DOHH2 (cell line): Measurements from ENCODE around the gene STON2.

Experiments used
- H3F3A ChIP-seq: fragments of 200-600 bp; sonication (generic), shearing (Covaris generic); 2 replicates; pipeline ENCODE4 v1.6.0; 2016; ENCODE audit warnings: antibody characterized with exemption, mild to moderate bottlenecking; ENCODE audit not compliant: control insufficient read depth, insufficient read depth
- H3K27ac ChIP-seq: fragments of 200-600 bp; sonication (generic); 2 replicates; pipeline ENCODE4 v1.5.1; 2014; ENCODE audit warnings: low read depth, mild to moderate bottlenecking, low read length, moderate library complexity
- H3K27me3 ChIP-seq: fragments of 200-600 bp; sonication (generic); 2 replicates; pipeline ENCODE4 v1.6.1; 2014; ENCODE audit warnings: mild to moderate bottlenecking, low read length, mixed read lengths; ENCODE audit not compliant: control insufficient read depth
- H3K36me3 ChIP-seq: fragments of 200-600 bp; sonication (generic); 2 replicates; pipeline ENCODE4 v1.6.1; 2014; ENCODE audit warnings: mild to moderate bottlenecking, low read length, moderate library complexity, mixed read lengths; ENCODE audit not compliant: control insufficient read depth
- H3K4me1 ChIP-seq: fragments of 200-600 bp; sonication (generic); 2 replicates; pipeline ENCODE4 v1.6.1; 2014; ENCODE audit warnings: mild to moderate bottlenecking, low read length, mixed read lengths; ENCODE audit not compliant: control insufficient read depth
- H3K4me2 ChIP-seq: fragments of 200-600 bp; sonication (generic); 2 replicates; pipeline ENCODE4 v1.6.0; 2014; ENCODE audit warnings: mild to moderate bottlenecking, low read length, moderate library complexity
- H3K4me3 ChIP-seq: fragments of 200-600 bp; sonication (generic); 2 replicates; pipeline ENCODE4 v1.5.1; 2014; ENCODE audit warnings: mild to moderate bottlenecking, low read length, mixed read lengths
- H3K79me2 ChIP-seq: fragments of 200-600 bp; sonication (generic); 2 replicates; pipeline ENCODE4 v1.6.1; 2014; ENCODE audit warnings: mild to moderate bottlenecking, low read length, mixed read lengths; ENCODE audit not compliant: control insufficient read depth
- H3K9me2 ChIP-seq: fragments of 200-600 bp; sonication (generic); replicated peaks from 2 replicates; pipeline ENCODE4 v1.6.1; 2014; ENCODE audit warnings: mild to moderate bottlenecking, low read length, mixed read lengths; ENCODE audit not compliant: control insufficient read depth
- H3K9me3 ChIP-seq: fragments of 200-600 bp; sonication (generic); 2 replicates; pipeline ENCODE4 v1.6.1; 2014; ENCODE audit warnings: antibody characterized with exemption, low read length, mixed read lengths; ENCODE audit not compliant: control insufficient read depth, insufficient read depth
- H4K20me1 ChIP-seq: fragments of 200-600 bp; sonication (generic); 2 replicates; pipeline ENCODE4 v1.6.0; 2014; ENCODE audit warnings: low read depth, mild to moderate bottlenecking, antibody characterized with exemption, low read length, moderate library complexity; ENCODE audit not compliant: control insufficient read depth, insufficient read depth
- CTCF ChIP-seq: fragments of 200-600 bp; sonication (generic); IDR thresholded peaks from one replicate; pipeline ENCODE4 v1.5.1; 2014; ENCODE audit warnings: antibody characterized with exemption, mild to moderate bottlenecking, low read depth, low read length; ENCODE audit not compliant: poor library complexity, severe bottlenecking
- EZH2phosphoT487 ChIP-seq: fragments of 200-600 bp; sonication (generic); IDR thresholded peaks from 2 replicates; pipeline ENCODE4 v1.6.1; 2017; ENCODE audit warnings: borderline replicate concordance, mild to moderate bottlenecking, antibody characterized with exemption, low read length, moderate library complexity, mixed read lengths

Gene STON2

GRCh38 chr14:81330619-81331122, 69.5 kb downstream of the STON2 start:
- H3K27ac ChIP-seq, result no peak overlapping the region
- H3K4me1 ChIP-seq, result no peaks in the 10 kb centered on the region
- H3K4me2 ChIP-seq, result no peak overlapping the region
- H3K9me3 ChIP-seq, result no peaks in the 10 kb centered on the region
- no peaks in the 10 kb centered on the region for H3K79me2 ChIP-seq
- no peaks in the 10 kb centered on the region for H3K36me3 ChIP-seq
- no peak overlapping the region for H3K4me3 ChIP-seq
- H3K27me3 ChIP-seq, result peaks cover 12% of the 10 kb centered on the region; the same call in 1 of the 2 replicates
- H3F3A ChIP-seq, result no peaks in the 10 kb centered on the region
- no peak for TF ChIP-seq EZH2phosphoT487
- TF ChIP-seq CTCF, result no peak
- no peaks in the 10 kb centered on the region for H3K9me2 ChIP-seq
- H4K20me1 ChIP-seq, result no peaks in the 10 kb centered on the region

- TF ChIP-seq EZH2phosphoT487 (no peak), CTCF (no peak)
These were observed 70.3 kb downstream of the STON2 start for GRCh38 chr14:81329640-81330381.

GRCh38 chr14:81326451-81326850, 73.7 kb downstream of the STON2 start:
- Histone ChIP-seq H3K9me2 (no peaks in the 10 kb centered on the region), H3K27ac (no peak overlapping the region), H3F3A (no peaks in the 10 kb centered on the region), H4K20me1 (no peaks in the 10 kb centered on the region), H3K4me2 (no peak overlapping the region), H3K36me3 (no peaks in the 10 kb centered on the region), H3K9me3 (no peaks in the 10 kb centered on the region), H3K4me1 (no peaks in the 10 kb centered on the region), H3K27me3 (peaks cover 8% of the 10 kb centered on the region; the same call in 1 of the 2 replicates), H3K4me3 (no peak overlapping the region), H3K79me2 (no peaks in the 10 kb centered on the region)
- TF ChIP-seq CTCF (no peak), EZH2phosphoT487 (no peak)

More at GRCh38 chr14:81329640-81330381, 70.3 kb downstream of the STON2 start:
- no peak overlapping the region for H3K27ac ChIP-seq
- no peaks in the 10 kb centered on the region for H3K36me3 ChIP-seq
- H3K9me3 ChIP-seq, result no peaks in the 10 kb centered on the region
- no peaks in the 10 kb centered on the region for H3K4me1 ChIP-seq
- H3F3A ChIP-seq, result no peaks in the 10 kb centered on the region
- no peak overlapping the region for H3K4me2 ChIP-seq
- no peak overlapping the region for H3K4me3 ChIP-seq
- H3K27me3 ChIP-seq, result peaks cover 12% of the 10 kb centered on the region; the same call in 1 of the 2 replicates
- no peaks in the 10 kb centered on the region for H3K79me2 ChIP-seq
- H4K20me1 ChIP-seq, result no peaks in the 10 kb centered on the region
- no peaks in the 10 kb centered on the region for H3K9me2 ChIP-seq
